ENCODE data around the gene RCAN3. TPM values are rescaled to one million over a fixed set of nuclear protein-coding genes. Genes with fewer than 3 reads are reported as not detected.
A peak's percentile ranks its signal among the peaks of the same experiment; 100 is the strongest.

Gene RCAN3
- total and polyA plus RNA-seq, 2 of the 13 experiments (the other 11 are each of a cell fraction or from before 2014, with no cell fraction given), result 12.2 to 13.3 TPM

DNA sequence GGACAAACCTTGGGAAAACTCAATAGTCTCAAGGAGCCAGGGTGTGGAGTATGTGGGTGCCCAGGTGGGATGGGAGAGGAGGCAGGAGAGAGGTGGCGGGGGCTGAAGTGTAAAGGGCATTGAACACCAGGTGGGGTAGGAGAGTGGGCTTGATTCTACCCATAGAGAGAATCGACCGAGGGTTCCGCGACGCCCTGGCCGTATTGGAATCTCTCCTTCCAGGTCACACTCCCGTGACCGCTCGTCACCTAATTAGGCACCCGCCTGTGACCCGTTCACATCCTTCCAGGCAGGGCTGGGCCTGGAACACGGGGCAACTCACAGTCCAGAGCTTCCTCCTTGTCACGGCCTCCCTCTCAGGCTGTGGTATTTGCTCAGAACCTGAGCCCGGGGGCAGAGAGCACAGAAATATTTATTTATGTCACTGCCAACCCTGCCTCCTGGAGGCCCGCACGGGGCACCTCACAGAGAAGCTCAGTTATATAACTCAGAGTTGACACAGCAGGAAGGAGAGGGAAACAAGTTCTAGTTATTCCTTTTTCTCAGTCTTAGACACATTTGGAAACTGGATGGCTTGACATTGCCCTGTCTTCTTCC lies 65.3 kb downstream of the RCAN3 start (continued):
- TF ChIP-seq BRF2 (CRISPR knock-in tag; IDR thresholded peaks at IDR 0.05) (peak; percentile 56; the same call in 1 of the 2 replicates), MTERF4 (CRISPR knock-in tag; IDR thresholded peaks at IDR 0.05) (0 out of 2 replicates have a peak, but pooled peaks have one; percentile 87), ZNF383 (CRISPR knock-in tag; IDR thresholded peaks at IDR 0.05; ENCODE audit: borderline replicate concordance) (no peak), ZNF180 (CRISPR knock-in tag; IDR thresholded peaks at IDR 0.05; ENCODE audit: borderline replicate concordance, low read depth) (no peak), KDM5B (CRISPR knock-in tag; IDR thresholded peaks at IDR 0.05; ENCODE audit: borderline replicate concordance) (peak; percentile 88), ZNF780A (CRISPR knock-in tag; IDR thresholded peaks at IDR 0.05) (no peak), SNAPC4 (CRISPR knock-in tag; IDR thresholded peaks at IDR 0.05) (no peak), ZNF768 (CRISPR knock-in tag; IDR thresholded peaks at IDR 0.05) (no peak), FOXK1 (CRISPR knock-in tag; IDR thresholded peaks at IDR 0.05; ENCODE audit: borderline replicate concordance, low read depth) (peak; percentile 79)
- TF ChIP-seq, protein P1, sequence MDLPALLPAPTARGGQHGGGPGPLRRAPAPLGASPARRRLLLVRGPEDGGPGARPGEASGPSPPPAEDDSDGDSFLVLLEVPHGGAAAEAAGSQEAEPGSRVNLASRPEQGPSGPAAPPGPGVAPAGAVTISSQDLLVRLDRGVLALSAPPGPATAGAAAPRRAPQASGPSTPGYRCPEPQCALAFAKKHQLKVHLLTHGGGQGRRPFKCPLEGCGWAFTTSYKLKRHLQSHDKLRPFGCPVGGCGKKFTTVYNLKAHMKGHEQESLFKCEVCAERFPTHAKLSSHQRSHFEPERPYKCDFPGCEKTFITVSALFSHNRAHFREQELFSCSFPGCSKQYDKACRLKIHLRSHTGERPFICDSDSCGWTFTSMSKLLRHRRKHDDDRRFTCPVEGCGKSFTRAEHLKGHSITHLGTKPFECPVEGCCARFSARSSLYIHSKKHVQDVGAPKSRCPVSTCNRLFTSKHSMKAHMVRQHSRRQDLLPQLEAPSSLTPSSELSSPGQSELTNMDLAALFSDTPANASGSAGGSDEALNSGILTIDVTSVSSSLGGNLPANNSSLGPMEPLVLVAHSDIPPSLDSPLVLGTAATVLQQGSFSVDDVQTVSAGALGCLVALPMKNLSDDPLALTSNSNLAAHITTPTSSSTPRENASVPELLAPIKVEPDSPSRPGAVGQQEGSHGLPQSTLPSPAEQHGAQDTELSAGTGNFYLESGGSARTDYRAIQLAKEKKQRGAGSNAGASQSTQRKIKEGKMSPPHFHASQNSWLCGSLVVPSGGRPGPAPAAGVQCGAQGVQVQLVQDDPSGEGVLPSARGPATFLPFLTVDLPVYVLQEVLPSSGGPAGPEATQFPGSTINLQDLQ (CRISPR knock-in tag; IDR thresholded peaks at IDR 0.05), result no peak
- TF ChIP-seq, protein P2, sequence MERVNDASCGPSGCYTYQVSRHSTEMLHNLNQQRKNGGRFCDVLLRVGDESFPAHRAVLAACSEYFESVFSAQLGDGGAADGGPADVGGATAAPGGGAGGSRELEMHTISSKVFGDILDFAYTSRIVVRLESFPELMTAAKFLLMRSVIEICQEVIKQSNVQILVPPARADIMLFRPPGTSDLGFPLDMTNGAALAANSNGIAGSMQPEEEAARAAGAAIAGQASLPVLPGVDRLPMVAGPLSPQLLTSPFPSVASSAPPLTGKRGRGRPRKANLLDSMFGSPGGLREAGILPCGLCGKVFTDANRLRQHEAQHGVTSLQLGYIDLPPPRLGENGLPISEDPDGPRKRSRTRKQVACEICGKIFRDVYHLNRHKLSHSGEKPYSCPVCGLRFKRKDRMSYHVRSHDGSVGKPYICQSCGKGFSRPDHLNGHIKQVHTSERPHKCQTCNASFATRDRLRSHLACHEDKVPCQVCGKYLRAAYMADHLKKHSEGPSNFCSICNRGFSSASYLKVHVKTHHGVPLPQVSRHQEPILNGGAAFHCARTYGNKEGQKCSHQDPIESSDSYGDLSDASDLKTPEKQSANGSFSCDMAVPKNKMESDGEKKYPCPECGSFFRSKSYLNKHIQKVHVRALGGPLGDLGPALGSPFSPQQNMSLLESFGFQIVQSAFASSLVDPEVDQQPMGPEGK (CRISPR knock-in tag; IDR thresholded peaks at IDR 0.05), result peak; percentile 67
- TF ChIP-seq, protein P3, sequence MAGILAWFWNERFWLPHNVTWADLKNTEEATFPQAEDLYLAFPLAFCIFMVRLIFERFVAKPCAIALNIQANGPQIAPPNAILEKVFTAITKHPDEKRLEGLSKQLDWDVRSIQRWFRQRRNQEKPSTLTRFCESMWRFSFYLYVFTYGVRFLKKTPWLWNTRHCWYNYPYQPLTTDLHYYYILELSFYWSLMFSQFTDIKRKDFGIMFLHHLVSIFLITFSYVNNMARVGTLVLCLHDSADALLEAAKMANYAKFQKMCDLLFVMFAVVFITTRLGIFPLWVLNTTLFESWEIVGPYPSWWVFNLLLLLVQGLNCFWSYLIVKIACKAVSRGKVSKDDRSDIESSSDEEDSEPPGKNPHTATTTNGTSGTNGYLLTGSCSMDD (CRISPR knock-in tag; IDR thresholded peaks at IDR 0.05), result no peak
- TF ChIP-seq, protein P4, sequence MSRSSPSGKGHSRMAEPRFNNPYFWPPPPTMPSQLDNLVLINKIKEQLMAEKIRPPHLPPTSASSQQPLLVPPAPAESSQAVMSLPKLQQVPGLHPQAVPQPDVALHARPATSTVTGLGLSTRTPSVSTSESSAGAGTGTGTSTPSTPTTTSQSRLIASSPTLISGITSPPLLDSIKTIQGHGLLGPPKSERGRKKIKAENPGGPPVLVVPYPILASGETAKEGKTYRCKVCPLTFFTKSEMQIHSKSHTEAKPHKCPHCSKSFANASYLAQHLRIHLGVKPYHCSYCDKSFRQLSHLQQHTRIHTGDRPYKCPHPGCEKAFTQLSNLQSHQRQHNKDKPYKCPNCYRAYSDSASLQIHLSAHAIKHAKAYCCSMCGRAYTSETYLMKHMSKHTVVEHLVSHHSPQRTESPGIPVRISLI (CRISPR knock-in tag; IDR thresholded peaks at IDR 0.05; ENCODE audit: borderline replicate concordance), result no peak; the same call in 1 of the 2 replicates

Measured in HepG2 (cell line).